ENCODE measurements around the gene ADIPOR1.

GRCh38 chr1:202932476-202932875 lies 25.6 kb downstream of the ADIPOR1 start:
- TF ChIP-seq MYC (IDR thresholded peaks at IDR 0.05; ENCODE audit: borderline replicate concordance, low read length): no peak
- TF ChIP-seq EHF (CRISPR knock-in tag; IDR thresholded peaks at IDR 0.05): no peak
- TF ChIP-seq POLR2A (IDR thresholded peaks at IDR 0.05; ENCODE audit: low read length): no peak
- TF ChIP-seq CTCF (IDR thresholded peaks at IDR 0.05): no peak
- no peak for TF ChIP-seq MAFK (IDR thresholded peaks at IDR 0.05; ENCODE audit: partially characterized antibody)
- TF ChIP-seq ESRRA (IDR thresholded peaks at IDR 0.05; ENCODE audit: borderline replicate concordance, low read length): no peak
- TF ChIP-seq JUN (IDR thresholded peaks at IDR 0.05): no peak
- TF ChIP-seq EP300 (IDR thresholded peaks at IDR 0.05): no peak
- TF ChIP-seq PHF8 (IDR thresholded peaks at IDR 0.05; ENCODE audit: borderline replicate concordance, low read depth): no peak
- TF ChIP-seq RFX5 (IDR thresholded peaks at IDR 0.05): no peak
- TF ChIP-seq RAD21 (conservative IDR thresholded peaks at IDR 0.05 in 1 of 2, IDR thresholded peaks at IDR 0.05 in 1 of 2): no peak
